HG02623 (cell line): ENCODE measurements around the gene MMP11.

Experiments
- ATAC-seq: cut with Tn5 transposase; IDR thresholded peaks from one replicate; pipeline ENCODE4 v1.9.1; 2021; ENCODE audit warnings: moderate library complexity; ENCODE audit not compliant: unreplicated experiment

Gene MMP11

DNA sequence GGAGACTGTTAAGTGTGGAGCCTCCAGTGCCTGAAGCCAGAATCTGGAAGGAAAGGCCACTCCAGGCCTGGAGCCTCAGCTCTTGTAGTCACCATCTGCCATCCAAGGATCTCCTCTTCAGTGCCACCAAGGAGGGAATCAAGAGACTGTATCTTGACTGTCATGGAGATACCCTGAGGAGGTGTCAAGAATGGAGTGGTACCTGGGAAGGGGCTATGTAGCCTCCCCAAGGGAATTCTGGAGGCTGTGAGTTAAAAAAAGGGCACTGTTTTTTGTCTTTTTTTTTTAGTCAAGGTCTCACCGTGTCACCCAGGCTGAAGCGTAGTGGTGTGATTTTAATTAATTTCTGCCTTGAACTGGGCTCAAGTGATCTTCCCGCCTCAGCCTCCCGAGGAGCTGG is 13.1 kb upstream of the MMP11 start:
- ATAC-seq: no peak

DNA sequence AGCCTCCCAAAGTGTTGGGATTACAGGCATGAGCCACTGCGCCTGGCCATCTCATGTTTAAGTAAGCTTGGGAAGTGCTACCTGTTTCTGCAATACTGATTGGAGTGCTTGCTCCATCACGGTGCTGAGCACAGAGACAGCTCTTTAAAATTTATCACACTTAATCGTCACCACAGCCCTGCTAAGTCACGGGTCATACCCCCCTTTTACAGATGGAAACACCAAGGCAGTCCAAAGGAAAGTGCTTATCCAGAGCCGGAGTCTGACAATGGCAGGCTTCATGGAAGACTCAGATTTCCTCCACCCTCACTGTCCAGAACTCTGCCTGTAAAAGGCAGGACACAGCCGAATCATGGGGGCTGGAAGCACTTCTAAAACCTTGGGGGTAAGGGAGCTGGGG is 12.6 kb upstream of the MMP11 start:
- ATAC-seq: no peak

DNA sequence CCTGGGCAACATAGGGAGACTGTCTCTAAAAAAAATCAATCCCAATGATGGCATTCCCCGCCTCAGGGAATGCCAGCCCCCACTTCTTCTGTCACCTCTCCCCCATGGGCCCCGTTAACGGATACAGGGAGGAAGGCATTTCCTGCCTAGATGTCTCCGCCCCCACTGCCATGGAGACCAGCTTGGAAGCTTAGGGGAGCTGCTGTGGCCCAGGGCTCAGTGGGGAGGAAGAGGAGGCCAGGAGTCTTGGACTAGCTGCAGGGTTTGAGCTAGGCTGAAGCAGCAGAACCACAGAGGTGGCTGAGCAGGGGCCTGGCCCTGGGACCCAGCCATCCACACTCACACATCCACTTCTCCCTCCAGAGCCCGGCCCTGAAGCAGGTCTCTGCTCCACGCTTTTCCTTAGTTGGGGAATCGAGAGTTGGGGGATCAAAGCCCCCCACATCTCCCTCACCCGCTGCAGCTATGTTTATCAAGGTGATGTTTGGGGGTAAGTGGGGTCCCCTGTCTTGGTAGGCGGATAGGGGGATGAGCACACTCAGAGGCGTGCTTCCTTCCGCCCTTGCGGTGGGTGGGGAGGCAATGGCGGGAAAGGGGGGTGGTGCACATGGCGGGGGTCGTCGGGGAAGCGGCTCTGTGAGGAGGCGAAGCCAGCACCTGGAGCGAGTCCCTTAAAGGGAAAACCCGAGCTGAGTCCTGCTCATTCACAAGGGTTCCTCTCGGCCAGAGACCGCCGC is 9.6 kb upstream of the MMP11 start, which contains the start of gene C22orf15:
TSS of gene C22orf15 (plus strand) at position 149 of the 737 bp plus-strand sequence. CDS start at position 466, 317 bp downstream.
- no peak for ATAC-seq

DNA sequence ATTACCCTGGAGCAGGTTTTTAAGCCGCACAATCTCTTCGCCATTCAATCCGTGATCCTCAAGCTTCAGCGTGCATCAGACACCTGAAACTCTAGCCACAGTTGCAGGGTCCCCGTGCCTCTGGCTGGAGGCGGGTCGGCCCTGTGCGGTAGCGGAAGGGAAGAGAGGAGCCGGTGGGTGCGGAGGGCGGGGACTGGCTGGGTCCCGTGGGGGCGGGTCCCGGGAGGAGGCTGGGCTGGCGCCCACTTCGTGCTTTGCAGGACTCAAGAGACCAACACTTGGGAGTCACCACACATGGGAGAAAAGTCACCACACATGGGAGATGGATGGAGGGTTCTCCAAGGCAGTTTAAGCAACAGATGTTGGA is 9.1 kb upstream of the MMP11 start:
- no peak for ATAC-seq

DNA sequence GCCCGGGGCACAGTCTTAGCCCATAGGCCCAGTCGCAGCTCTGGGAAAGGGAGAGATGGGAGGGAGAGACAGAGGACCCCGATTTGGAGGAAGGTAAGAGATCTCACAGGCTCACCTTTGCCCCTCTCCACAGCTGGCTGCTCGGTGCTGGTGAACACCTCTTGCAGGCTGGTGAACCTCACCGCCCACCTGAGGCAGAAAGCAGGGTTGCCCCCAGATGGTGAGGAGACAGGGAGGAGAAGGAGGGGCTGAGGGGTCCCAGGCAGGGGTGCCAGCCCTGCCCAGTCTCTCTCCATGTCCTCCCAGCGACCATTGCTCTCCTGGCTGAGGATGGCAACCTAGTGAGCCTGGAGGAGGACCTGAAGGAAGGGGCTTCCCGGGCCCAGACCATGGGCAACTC is 8.7 kb upstream of the MMP11 start:
- ATAC-seq: no peak

DNA sequence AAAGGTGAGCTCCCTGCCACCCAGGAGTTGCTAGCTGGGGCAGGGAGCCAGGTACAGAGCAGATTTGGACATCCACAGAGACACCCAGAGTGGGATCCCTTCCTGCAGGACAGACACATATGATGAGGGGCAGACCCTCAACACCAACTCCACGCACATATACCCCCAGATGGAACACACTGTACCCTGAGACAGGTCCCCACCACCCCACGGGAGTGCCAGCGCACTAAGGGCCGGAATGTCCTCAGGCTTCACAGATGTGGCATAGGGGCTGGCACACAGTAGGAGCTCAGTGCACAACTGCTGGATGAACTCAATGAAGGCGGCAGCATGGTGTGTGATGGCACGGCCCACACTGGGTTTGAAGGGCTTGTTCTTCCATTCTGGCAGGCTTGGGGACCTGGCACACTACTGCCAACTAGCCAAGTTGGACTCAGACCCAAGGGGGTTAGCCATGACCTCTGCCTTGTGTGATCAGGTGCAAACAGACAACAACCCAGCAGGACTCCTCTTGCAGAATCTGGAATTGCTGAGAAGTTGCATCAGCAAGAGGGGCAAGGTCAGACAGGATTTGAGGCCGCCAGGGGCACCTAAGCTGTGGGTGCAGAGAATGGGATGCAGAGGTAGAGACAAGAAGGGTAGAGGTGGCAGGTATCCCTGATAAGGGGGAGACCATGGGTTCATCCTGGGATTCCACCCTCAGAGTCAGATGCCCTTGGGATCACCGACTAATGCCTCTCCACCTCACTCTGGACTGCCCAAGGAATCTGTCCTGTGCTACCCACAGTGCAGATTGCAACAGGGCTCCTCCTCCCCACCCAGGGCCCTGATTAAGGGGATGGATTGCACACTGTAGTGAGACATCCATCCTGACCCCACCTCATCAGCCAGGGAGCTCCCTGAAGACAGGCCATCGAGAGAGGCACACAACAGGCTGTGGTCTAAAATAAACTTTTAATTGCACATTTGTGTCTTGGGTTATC is 7.5 kb upstream of the MMP11 start:
- ATAC-seq: no peak

DNA sequence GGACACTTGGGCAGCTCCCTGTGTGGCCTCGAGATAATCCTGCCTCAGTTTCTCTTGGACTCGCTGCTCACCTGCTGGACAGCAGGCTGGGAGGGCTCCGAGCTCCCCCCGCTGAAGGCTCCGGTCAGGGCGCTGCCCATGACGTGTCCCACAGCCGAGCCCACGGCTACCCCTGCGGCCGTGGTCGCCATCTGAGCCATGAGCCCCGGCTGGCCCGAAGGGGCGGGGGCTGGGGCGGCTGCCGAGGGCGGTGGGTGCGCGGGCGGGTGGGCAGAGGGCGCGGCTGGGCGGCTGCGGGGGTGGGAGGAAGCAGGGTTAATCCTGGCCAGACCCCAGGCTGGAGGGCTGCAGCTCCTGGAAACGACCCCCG is 5.4 kb upstream of the MMP11 start:
- no peak for ATAC-seq

DNA sequence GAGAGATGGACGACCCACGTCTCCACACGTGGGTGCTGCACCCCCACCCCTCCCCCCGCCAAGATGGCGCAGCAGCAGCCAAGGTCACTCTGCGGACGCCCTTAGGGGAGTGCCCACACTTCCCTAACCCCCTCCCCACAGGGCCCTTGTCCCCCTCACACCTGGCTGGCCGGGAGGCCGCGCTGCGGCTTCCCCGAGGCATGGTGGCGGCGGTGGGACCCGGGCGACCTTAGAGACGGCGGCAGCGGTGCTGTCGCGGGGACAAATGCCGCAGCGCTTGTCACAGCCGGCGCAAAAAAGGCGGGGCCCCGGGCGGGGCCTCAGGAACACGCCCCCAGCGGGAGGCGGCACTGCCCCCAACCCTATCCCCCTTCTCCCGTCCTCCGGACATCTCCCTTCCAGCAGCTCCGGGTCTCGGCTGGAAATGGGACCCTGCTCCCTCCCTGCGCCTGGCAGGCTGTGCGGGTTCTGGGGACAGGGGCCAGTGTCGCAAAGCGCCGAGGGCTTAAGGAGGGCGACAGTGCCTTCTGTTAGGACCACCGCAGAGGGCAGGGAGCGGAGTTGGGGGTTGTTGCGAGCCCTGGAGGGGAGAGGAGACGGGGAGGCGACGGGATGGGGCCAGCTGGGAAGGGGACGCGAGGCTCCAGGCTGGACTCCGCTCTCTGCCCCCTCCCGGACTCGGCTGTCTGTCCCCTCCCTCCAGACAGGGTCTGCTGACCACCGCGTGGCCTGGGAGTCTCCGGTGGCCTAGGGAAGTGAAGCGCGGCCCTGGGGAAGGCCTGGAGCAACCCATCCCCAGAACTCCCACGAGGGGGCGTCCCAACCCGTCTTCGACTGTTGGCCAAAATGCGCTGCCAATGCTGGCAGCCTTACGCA is 4.7 kb upstream of the MMP11 start, which contains the start of gene CHCHD10:
TSS of gene CHCHD10 (minus strand) at position 300 of the 876 bp plus-strand sequence. CDS start at position 202, 98 bp downstream.
- no peak for ATAC-seq

DNA sequence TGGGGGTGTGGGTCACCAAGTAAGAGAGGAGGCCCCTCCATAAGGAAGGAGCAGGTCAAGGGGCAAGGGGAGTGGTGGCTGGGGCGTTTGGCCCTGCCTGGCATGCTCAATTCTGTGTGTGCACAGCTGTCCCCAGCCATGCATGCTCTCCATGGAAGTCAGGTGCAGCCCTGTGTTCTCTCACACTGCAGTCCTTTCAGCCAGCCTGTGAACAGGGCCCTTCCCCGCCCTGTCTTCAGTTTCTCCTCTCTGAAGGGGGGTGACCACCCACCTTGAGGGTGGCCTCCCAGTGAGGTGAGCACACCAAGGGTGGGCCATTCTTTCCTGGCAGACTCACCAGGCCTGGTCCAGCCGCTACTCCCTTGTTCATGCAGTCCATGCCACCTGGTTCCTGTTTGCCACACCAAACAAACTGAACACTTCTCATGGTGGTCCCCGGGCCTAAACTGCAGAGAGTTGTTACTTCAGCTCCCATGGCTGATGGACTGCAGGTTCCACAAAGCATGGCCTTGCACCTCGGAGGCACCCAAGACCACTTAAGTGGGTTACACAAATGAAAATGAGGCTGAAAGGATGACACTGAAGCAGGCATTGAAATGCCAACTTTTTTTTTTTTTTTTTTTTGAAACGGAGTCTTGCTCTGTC is 3.2 kb upstream of the MMP11 start:
- no peak for ATAC-seq

DNA sequence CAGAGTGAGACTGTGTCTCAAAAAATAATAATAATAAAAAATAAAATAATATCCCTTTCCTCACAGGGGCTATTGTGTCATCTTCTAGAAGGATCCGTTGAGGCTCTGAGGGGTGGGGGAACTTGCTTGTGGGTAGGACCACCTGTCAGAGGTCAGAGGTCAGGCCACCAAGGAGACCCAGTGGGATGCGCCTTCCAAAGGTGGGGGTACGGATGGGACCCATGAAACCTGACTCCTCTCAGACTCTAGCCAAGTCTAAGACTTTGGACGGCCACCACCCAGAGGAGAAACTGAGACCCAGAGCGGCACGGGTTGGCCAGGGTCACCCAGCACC is 367 bp upstream of the MMP11 start:
- no peak for ATAC-seq

DNA sequence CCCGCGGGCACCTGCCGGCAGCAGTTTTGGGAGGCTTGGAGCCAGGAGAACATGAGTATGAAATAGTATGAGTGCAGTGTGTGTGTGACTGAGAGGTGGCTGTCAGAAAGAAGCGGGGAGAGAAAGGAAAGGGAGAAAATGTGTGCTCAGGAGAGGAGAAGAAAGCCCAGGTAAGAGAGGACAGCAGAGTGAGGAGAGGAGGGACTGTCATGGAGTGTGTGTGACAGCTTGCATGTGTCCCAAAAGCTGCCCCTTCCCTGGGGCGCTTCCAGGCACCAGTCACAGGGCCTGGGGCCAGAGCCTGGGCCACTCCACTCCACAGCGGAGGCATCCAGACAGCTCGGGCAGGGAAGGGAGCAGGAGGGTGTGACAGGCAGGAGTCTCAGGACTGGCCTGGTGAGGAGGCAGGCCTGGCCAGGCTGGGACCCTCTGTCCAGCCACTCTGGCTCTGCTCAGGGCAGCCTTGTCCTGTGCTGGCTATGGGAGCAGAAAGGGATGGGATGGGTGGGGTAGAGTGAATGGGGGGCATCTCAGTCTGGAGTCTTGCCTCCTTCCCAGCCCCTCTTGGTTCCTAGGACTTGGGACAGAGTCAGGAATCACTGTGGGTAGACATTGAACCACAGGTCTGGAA is 949 bp downstream of the MMP11 start:
- no peak for ATAC-seq

DNA sequence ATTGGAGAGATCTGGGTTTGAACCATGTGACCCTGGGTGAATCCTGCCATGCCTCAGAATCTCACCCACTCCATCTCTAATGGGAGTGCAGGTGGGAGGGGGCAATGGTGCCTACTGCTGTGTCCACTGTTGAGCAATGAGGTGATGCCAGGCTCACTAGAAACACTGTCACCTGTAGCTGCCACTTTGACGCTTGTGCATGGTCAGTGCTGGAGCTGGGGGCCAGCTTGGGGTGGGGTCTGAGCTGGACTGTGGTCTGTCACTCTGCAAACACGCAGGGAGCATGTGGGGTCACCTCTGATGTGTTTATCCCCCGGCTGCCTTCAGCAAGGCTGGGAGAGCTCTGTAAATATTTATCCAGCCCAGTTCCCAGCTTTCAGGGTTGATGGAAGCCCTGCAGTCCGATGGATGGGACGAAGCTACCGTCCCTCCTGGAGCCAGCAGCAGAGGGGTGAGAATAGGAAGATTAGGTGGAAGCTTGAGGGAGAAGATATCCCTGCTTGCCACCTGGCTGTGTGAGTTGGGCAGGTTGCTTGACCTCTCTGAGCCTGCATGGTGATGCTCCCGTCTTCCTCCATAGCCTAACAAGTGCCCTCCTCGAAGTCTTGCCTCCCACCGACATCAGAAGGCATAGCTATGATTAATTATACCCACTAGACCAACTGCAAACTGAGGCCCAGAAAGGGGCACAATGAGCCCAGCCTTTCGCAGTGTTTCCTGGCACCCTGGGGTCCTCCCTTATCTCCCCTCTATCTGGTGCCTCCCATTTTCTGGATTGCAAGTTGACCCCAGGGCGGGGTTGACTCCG is 1.7 kb downstream of the MMP11 start:
- ATAC-seq: no peak

DNA sequence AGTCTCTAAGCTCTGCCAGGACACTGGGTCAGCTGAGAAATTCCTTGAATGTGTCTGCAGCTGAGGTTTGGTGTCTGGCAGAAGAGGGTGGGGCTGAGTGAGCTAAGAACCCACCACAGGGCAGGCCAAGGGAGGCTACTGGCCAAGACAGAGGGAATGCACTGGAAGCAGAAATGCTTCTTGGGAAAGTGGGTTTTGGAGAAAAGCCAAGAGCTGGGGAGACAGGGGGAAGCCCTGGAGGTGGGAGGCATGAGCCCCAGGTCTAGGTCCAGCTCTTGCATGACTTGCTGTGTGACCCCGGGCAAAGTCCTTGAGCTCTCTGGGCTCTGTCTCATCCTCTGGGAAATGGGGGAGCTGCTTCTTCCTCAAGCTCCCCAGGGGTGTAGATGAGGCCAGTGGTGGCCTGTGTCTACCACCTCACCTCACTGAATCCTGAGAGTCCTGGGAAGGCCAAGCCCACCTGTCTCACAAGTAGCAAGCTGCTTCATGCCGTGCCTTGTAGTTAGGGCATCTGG is 2.3 kb downstream of the MMP11 start:
- no peak for ATAC-seq

DNA sequence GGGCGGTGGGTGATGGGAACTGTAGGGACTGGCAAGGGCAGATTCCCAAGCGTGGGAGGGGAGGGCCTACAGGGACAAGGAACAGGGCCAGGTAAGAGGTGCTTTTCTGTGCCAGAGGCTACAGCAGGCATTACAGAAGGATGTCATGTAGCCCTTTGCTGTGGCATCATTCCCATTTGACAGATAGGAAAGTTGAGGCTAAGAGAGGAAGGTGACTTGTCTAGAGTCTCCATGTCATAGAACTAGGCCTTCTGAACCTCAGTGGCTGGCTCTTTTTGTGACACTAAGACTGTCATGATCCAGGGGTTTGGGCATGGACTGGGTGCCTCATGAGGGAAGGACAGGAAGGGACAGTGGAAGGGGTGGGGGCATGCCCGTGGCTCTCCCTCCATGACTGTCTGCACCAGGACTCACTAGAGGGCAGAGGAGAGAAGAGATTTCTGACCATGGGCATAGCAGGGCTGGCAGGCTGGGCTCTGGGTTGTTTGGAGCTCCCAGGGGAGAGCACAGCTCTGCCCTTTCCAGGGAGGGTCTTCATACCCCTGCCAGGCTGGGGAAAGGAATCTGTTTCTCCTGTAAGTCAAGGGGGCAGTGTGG is 3.2 kb downstream of the MMP11 start:
- ATAC-seq: no peak

DNA sequence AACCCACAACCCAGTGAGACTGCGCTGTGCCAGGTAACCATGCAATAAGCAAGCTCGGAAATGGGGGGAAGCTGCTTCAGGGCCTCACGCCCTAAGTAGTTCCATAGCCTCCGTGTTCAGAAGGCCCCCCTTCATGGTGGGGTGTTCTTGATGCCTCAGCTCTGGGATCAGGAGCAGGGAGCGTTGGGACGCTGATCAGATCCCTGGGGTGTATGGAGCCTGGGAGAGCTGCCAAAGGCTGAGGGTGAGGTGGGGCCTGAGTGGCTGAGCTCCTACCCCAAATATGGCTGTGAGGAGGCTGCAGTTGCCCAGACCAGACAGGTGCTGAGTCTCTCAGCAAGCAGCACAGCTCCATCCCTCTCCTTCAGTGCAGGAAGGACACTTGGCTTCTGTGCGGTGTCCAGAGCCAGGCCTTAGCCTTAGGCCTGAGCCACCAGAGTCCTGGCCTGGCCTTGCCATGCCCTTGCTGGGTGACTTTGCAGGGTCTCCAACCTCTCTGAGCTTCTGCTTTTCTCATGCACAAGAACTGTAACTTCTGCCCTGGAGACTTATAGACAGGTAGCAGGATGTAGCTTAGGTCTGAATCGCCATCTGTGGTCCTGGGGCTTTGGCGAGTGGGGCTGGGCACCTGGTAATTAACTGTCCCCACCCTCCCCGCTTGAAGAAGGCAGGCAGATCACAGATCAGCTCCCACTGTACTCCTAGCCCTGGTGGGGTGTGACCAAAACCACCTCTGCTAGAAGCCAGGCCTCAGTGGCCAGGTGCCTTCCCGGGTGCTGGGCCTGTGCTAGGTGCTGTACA is 5.3 kb downstream of the MMP11 start:
- ATAC-seq: no peak

DNA sequence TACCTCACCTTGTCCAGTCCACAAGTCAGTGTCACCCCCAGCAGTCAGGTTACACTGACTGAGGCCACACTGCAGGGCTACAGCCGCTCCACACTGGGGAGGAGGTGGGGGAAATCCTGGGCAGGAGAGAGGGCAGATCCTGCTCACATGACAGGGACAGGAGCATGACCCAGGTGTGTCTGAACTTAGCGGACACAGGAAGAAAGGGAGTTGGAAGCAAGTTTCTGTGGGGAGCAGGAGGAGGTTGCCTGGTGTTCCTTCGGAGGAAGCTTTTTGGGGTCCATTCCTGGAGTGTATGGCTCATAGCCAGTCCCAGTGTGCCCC is 5.9 kb downstream of the MMP11 start:
- no peak for ATAC-seq

DNA sequence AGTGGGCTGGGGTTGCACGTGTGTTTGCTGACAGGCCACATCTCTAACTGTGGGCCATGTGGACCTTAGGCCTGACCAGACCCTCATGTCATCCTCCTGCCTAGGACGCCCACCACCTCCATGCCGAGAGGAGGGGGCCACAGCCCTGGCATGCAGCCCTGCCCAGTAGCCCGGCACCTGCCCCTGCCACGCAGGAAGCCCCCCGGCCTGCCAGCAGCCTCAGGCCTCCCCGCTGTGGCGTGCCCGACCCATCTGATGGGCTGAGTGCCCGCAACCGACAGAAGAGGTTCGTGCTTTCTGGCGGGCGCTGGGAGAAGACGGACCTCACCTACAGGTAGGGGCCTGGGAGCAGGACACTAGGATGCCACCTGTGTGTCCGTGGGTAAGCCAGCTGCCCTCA is 6.4 kb downstream of the MMP11 start:
- ATAC-seq: no peak

DNA sequence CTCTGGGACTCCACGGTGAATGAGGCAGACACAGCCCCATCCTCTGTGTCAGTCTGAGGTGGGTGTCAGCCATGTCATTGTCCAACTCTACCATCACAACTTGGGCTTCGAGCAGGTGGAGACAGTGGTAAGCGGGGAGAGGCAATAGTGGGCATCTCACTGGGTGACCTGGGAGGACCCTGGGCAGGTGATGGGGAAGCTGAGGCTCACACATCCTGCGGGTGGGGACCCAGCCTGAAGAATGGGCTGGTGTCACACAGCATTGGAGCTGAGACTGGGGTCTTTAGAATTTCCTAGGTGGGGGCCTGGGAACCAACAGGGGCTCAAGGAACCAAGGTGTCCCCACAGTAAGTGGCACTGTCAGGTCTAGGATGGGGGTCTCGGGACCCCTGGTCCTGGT is 7.1 kb downstream of the MMP11 start:
- no peak for ATAC-seq
